GM19099 (cell line): ENCODE measurements around the gene ANO8.

ENCODE experiments used
- POLR2A ChIP-seq: IDR thresholded peaks from 3 replicates; pipeline ENCODE4 v1.6.1; 2011; ENCODE audit warnings: low read depth; ENCODE audit not compliant: insufficient read length; ENCODE audit errors: extremely low read depth

Gene ANO8

DNA sequence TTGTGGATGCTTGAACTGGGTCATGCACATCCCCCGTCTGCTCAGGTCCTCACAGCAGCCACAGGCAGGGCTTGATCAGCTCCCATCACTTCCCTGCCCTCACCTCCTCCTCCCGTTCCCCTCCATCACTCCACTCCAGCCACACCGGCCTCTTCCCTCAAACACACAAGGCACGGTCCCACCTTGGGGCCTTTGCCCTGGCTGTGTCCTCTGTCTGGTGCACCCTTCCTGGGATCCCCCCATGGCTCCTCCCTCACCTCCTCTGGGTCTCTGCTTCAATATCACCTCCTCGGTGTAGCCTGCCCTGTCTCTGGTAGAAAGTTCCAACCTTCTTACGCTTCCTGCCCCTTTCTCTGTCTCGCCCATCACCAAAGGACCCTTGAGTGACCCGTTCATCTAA is 18.7 kb upstream of the ANO8 start:
- no peak for TF ChIP-seq POLR2A

DNA sequence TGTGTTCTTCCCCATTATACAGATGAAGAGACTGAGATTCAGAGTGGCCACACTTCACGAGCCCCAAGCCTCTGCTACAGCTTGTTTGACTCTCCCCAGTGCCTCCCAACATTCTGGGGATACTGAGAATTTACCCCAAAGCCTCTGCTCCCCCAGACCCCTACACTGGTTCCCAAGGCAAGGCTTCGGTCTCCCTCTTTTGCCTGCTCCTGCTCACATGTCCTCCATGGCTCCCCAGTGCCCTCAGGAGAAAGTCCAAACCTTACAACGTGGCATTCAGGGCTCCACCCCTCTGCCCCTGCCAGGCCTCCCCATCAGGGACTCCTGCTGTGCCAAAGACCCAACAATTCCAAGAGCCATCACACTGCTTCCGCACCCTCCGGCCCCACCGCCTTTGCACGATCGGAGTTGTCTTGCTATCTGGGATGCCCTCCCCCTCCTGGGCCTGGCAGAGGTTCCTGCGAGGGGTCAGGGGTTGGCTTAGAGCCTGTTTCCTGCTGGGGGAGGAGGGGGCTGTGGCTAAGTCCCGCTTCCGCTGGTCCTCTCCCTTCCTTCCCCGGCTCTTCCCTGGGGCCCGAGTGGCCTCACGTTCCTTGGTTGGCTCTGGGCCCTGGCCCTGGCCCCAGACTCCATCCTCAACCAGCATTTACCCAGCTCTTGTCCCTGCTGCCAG is 18.1 kb upstream of the ANO8 start:
- no peak for TF ChIP-seq POLR2A

DNA sequence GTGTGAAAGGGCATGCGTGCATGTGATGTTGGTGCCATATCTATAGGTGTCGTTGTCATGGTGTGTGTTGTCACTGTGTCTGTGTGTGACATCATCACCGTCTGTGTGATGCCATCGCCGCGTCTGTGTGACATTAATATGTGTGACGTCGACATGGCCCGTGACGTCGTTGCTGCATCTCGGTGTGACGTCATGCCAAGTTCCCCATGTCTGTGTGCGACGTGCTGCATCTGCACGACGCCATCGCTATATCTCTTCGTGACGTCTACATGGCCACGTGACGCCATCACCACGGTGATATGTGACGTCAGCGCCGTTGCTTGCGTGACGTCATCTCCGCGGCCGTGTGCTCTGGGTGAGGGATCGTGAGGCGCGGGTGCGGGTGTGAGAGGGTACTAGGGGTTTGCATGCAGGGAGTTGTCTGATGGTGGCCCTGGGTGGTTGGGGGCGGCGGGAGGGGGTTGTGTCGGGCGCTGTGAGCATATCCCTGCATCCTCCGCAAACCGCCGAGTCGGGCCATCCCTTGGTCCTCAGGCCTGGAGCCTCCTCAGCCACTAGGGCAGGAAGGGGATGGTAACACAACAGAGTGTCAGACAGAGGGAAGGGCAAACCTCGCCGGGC is 17.3 kb upstream of the ANO8 start:
- TF ChIP-seq POLR2A = no peak

DNA sequence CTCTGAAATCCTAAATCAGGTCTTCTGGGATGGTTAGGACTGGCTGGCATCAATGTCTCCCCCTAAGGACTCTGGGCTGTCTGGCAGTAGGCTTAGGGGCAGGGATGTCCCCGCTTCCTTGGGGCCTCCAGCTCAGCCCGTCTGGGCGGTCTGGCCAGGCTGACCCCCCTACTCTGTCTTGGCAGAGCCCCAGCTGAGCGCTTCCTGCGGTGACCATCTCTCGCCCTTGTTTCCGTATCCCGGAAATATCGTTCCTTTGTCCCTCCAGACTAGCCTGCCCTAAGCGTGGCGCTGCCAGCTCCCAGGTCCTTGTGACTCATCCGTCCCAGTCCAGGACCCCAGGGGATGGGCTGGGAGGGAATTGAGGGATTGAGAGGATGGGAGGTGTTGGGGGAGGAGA is 14.0 kb upstream of the ANO8 start:
- TF ChIP-seq POLR2A = no peak

DNA sequence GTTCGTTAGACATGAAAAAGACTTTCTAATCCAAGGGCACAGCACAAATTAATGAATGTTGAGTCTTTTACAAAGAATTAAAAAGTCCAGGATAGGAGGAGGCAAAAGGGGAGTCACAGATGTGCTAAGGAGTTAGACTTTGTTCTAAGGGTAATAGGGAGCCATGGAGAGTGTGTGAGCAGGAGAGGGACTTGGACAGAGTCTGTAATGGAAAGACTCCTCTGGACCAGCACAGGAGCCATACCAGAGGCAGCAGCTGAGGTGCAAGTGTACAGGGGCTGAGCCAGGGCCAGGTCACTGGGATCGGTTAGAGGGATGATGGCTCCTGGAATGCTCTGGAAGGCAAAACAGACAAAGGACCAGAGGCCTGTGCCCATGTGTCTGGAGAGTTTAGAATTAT is 13.2 kb upstream of the ANO8 start:
- TF ChIP-seq POLR2A = no peak

DNA sequence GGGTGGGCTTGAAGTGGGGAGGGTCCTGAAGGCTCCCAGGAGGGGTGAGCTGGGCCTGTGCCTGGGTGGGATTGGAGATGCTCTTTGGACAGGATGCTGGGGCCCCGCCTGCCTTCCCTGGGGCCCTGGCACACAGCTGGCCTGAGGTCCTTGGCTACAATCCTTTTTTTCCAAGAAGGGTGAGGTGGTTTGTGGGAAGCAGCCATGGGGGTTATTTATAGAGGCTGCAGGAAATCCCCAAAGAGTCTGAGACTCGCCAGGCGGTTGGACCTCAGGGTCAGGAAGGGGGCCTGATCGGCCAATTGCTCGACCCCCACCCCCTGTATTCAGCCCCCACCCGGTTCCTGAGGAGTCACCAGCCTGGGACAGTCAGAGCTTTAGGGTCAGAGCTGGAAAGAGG is 12.7 kb upstream of the ANO8 start:
- TF ChIP-seq POLR2A = no peak

DNA sequence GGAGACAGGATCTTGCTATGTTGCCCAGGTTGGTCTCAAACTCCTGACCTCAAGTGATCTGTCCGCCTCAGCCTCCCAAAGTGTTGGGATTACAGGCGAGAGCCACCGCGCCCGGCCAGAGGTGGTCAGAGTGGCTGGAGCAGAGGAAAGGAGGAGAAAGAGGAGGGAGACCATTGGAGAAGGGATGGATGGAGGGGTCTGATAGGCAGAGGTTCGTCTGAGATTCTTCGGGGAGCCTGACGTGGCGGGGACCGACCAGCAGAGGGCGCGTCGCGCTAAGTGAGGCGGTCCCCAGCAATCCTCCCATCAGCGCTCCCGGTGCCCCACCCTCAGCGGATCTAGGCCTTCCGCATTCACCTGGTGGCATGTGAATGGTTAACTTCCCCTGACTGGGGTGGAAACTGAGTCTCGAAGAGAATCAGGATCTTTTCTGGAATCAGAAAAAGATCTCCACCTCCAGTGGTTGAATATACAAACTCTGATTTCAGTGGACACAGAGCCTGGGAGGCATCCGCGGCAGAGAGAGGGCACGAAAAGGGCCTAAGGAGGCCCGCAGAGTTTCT is 11.5 kb upstream of the ANO8 start:
- no peak for TF ChIP-seq POLR2A

DNA sequence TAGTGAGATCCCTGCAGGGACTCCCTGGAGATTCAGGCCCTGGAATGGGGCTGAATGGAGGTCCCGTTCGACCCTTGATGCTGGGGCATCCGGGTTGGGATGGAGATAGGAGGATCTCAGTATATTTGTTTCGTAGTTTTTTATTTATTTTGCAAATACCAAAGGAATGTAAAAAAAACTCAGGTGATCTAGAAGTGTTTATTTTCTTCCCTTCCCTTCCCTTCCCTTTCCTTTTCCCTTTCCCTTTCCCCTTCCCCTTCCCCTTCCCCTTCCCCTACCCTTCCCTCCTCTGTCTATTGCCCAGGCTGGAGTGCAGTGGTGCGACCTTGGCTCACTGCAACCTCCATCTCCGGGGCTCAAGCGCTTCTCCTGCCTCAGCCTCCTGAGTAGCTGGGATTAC is 7.2 kb upstream of the ANO8 start:
- no peak for TF ChIP-seq POLR2A

DNA sequence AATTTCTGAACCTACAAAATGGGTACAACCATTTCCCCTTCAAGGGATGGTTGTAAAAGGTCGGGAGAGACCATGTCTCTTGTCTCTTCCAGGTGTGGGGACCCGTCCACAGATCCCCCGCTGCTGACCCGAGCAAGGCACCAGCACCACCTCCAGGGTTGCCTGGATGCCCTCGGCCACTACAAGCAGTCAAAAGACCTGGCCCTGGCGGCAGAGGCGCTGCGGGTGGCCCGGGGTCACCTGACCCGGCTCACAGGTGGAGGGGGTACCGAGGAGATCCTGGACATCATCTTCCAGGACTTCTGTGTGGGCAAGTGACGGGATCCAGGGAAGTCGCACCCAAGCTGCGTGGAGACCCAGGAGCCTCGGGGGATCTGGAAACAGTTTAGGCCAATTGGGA is 6.7 kb upstream of the ANO8 start:
- TF ChIP-seq POLR2A = no peak

DNA sequence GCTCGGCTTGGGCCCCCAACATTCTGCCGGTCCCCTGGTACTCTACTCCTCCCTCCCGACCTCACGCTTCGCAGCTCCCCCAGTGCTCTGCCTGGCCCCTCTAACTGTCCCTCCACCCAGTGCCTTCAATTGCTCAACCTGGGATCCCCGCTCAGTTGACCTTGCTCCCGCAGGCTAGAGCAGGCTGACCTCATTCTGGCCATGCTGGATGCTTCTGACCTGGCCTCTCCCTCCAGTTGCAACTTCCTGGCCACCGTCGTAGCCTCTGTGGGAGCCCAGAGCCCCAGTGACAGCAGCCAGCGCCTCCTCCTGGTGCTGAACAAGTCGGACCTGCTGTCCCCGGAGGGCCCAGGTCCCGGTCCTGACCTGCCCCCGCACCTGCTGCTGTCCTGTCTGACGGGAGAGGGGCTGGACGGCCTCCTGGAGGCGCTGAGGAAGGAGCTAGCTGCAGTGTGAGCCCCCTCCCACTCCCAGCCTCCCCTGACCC is 6.3 kb upstream of the ANO8 start:
- TF ChIP-seq POLR2A = no peak

DNA sequence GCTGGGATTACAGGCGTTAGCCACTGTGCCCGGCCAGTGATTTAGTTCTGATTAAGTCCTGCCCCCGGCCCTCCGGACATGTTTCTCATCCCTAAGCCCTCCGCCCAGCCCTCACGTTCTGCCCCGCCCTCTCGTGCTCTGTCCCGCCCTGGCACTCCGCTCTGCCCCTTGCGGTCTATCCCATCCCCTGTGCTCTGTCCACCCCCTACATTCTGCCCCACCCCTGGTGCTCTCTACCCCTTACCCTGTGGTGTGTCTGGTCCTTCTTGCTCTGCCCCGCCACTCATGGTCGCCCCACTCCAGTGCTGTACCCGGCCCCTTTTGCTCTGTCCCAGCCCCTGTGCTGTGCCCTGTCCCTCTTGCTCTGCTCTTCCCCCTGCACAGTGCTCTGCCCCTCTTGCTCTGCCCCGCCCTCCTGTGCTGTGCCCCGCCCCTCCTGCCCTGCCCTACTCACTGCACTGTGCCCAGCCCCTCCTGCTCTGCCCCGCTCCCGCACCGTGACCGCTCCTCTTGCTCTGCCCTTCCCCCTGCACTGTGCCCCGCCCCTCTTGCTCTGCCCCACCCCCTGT is 5.7 kb upstream of the ANO8 start:
- TF ChIP-seq POLR2A = no peak

DNA sequence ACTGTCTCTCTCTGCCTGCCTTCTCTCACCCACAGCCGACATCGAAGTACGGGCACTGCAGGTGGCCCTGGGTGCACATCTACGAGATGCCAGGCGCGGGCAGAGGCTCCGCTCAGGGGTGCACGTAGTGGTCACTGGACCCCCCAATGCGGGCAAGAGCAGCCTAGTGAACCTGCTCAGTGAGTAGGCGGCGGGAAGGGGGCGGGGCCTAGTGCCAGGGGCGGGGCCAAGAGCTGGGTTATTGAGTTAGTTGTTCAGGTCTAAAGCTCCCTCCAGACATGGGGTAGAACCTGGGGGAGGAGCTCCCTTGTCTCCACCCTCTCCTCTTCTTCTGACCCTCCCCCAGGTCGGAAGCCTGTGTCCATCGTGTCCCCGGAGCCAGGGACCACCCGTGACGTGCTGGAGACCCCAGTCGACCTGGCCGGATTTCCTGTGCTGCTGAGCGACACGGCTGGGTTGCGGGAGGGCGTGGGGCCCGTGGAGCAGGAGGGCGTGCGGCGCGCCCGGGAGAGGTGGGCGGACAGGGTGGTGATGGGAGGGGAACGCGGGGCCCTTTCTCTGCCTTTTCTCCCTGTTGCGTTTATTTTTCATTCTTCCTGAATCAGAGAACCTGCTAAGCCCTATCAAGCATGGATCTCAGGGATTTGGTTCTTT is 4.6 kb upstream of the ANO8 start:
- TF ChIP-seq POLR2A = no peak

DNA sequence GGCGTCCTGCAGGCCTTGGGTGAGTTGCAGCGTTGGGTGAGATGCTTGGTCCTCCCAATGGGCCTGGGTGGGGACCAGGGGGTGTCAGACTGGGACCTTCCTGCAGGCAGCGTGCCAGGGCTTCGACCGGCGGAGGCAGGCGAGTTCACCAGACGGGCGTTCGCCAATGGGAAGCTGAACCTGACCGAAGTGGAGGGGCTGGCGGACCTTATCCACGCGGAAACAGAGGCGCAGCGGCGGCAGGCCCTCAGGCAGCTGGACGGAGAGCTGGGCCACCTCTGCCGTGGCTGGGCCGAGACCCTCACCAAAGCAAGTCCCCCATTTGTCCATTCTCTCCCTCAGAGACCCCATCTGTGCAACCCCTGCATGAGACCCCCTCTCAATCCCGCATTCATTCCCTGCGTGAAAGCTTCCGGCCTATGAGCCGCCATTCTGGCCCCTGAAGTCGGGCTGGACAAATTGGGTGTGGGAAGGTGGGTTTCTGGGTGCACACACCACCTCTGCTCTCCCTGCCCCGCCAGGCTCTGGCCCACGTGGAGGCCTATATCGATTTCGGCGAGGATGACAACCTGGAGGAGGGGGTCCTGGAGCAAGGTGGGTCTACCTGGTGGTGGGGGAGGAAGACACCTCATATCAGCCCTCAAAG is 3.9 kb upstream of the ANO8 start:
- no peak for TF ChIP-seq POLR2A

DNA sequence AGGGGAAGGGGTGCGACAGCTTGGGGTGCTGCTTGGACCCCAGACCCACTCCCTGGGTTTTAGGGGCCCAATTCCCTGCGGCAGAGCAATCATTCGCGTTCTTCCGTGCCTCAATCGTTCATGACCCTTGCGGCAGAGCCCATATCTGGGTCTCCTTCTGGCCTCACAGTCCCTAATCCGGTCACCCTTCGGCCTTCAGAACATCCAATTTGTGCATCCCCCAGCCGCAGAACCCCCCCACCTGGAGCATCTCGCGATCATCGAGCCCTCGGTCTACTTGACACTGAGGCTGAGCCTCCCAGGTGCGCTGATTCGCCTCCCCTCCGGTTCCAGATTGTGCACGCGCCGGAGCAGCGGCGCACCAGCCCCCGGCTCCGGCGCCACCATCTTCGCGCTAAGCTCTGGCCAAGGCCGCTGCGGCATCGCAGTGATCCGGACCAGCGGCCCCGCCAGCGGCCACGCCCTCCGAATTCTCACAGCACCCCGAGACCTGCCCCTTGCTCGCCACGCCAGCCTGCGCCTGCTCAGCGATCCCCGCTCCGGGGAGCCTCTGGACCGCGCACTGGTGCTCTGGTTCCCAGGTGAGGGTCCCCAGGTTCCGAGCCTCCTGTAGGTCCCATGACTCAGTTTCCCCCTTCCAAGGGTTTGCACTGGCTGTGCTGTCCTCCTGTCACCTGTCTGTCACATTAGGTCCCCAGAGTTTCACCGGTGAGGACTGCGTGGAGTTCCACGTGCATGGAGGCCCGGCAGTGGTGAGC is 3.2 kb upstream of the ANO8 start:
- TF ChIP-seq POLR2A = no peak

DNA sequence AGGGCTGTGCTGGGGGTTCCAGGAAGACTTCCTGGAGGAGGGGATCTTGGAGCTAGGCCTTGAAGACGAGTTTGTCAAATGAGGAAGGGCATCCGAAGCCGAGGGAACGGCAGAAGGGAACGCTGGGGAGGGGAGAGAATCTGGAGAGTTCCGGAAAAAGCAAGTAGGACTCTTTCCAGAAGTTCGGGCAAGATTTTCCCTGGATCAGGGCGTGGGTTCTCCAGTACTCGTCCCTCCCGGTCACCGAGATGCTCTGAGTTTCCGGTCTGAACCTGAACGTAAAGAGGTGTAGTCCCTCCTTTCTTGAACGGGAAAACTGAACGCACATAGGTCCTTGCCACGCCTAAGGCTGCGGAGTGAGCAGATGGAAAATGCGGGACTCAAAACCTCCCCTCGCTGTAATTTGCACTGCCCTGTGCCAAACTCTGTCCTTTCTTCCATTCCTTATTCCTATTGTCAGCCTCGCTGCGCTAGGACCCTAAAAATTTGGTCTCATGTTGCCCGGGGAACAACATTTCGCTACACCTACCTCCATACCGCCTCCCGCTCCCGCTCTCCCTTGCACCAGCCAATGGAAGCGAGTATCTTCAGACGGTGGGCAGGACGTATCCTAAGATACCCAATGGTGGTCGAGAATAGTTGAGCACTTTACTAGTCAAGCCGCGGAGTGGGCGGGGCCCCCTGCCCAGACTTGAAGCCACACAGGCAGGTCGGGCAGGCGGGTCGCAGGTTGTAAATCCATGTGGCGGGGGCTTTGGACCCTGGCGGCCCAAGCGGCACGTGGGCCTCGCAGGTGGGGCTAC is 2.4 kb upstream of the ANO8 start, which contains the start of gene GTPBP3:
Gene GTPBP3, plus strand, starts transcription at position 682 of the 803 bp plus-strand sequence. Its CDS starts 59 bp downstream, at position 741.
- peak; percentile 78 for TF ChIP-seq POLR2A
